GM23338 (cell line): ENCODE results near the gene RNH1. TPM values are rescaled to one million over a fixed set of nuclear protein-coding genes. Genes with fewer than 3 reads are reported as not detected.

Experiments used
- ATAC-seq: fragments of 200-7000 bp; cut with Tn5 transposase; 3 replicates; pipeline ENCODE4 v1.9.1; 2020
- DNase-seq: peaks from one replicate; pipeline ENCODE4 v3.0.0-alpha.2; 2015; ENCODE audit warnings: low spot score
- H2AFZ ChIP-seq: fragments of 200-600 bp; sonication (generic); 2 replicates; pipeline ENCODE4 v1.8.0; 2016; ENCODE audit warnings: antibody characterized with exemption, mild to moderate bottlenecking, moderate library complexity
- H3F3A ChIP-seq: fragments of 200-600 bp; sonication (generic); replicated peaks from 2 replicates; pipeline ENCODE4 v1.8.0; 2017; ENCODE audit warnings: antibody characterized with exemption, mixed run types, low read depth
- H3K27ac ChIP-seq: fragments of 200-600 bp; sonication (generic); 2 replicates; pipeline ENCODE4 v1.6.1; 2016; ENCODE audit warnings: low read depth
- H3K27me3 ChIP-seq: fragments of 200-600 bp; sonication (generic); 2 replicates; pipeline ENCODE4 v1.8.0; 2016; ENCODE audit warnings: mild to moderate bottlenecking, mixed run types, moderate library complexity; ENCODE audit not compliant: insufficient read depth
- H3K36me3 ChIP-seq: fragments of 200-600 bp; sonication (generic); 2 replicates; pipeline ENCODE4 v1.8.0; 2016; ENCODE audit warnings: mild to moderate bottlenecking; ENCODE audit not compliant: insufficient read depth
- H3K4me1 ChIP-seq: fragments of 200-600 bp; sonication (generic); 2 replicates; pipeline ENCODE4 v1.8.0; 2016; ENCODE audit warnings: mild to moderate bottlenecking, moderate library complexity; ENCODE audit not compliant: insufficient read depth
- H3K4me2 ChIP-seq: fragments of 200-600 bp; sonication (generic); 2 replicates; pipeline ENCODE4 v1.7.1; 2017; ENCODE audit warnings: mixed run types
- H3K4me3 ChIP-seq: fragments of 200-600 bp; sonication (generic); 2 replicates; pipeline ENCODE4 v1.6.1; 2016; ENCODE audit warnings: mixed run types
- H3K79me2 ChIP-seq: fragments of 200-600 bp; sonication (generic); replicated peaks from 2 replicates; pipeline ENCODE4 v1.8.0; 2017; ENCODE audit warnings: mild to moderate bottlenecking; ENCODE audit not compliant: insufficient read depth
- H3K9me2 ChIP-seq: fragments of 200-600 bp; sonication (generic); 2 replicates; pipeline ENCODE4 v1.8.0; 2017; ENCODE audit not compliant: insufficient read depth
- H4K20me1 ChIP-seq: fragments of 200-600 bp; sonication (generic); replicated peaks from 2 replicates; pipeline ENCODE4 v1.8.0; 2017; ENCODE audit warnings: mild to moderate bottlenecking; ENCODE audit not compliant: insufficient read depth
- H3K27ac Mint-ChIP-seq: 2 replicates; pipeline ENCODE4 v1.8.0; 2020; ENCODE audit warnings: inconsistent platforms, mild to moderate bottlenecking, moderate library complexity, mixed read lengths
- H3K27me3 Mint-ChIP-seq: 3 replicates; pipeline ENCODE4 v1.8.0; 2022; ENCODE audit warnings: low read depth, mild to moderate bottlenecking, moderate library complexity, mixed read lengths, inconsistent platforms; ENCODE audit not compliant: insufficient read depth, poor library complexity
- H3K36me3 Mint-ChIP-seq: 3 replicates; pipeline ENCODE4 v1.8.0; 2021; ENCODE audit warnings: low read depth, mild to moderate bottlenecking, inconsistent platforms, moderate library complexity, mixed read lengths
- H3K4me1 Mint-ChIP-seq: 3 replicates; pipeline ENCODE4 v1.8.0; 2020; ENCODE audit warnings: mild to moderate bottlenecking, inconsistent platforms, mixed read lengths
- H3K4me3 Mint-ChIP-seq: 3 replicates; pipeline ENCODE4 v1.8.0; 2021; ENCODE audit warnings: moderate library complexity, mild to moderate bottlenecking, inconsistent platforms, mixed read lengths
- H3K9me3 Mint-ChIP-seq: 3 replicates; pipeline ENCODE4 v1.8.0; 2020; ENCODE audit warnings: moderate library complexity, mild to moderate bottlenecking, inconsistent platforms, mixed read lengths
- CREB1 ChIP-seq: fragments of 250-450 bp; sonication (Bioruptor Pico); IDR thresholded peaks from 2 replicates; pipeline ENCODE4 v1.5.0; 2020; ENCODE audit warnings: low read depth, mild to moderate bottlenecking, moderate library complexity
- CTCF ChIP-seq, 2 experiments: fragments of 200-600 bp in 1 of 2; sonication (generic) in 1 of 2; conservative IDR thresholded peaks; 2 replicates each; pipeline versions ENCODE4 v1.5.1 to v1.6.1; 2016 to 2017; ENCODE audit warnings: antibody characterized with exemption in 2 of 2, low read depth in 2 of 2, mild to moderate bottlenecking in 2 of 2, moderate library complexity in 1 of 2
- ETS1 ChIP-seq: IDR thresholded peaks from 2 replicates; pipeline ENCODE4 v1.6.1; 2016; ENCODE audit warnings: antibody characterized with exemption
- EZH2phosphoT487 ChIP-seq: fragments of 200-600 bp; sonication (generic); IDR thresholded peaks from one replicate; pipeline ENCODE4 v1.8.1; 2018; ENCODE audit warnings: antibody characterized with exemption; ENCODE audit not compliant: unreplicated experiment
- ZNF114 ChIP-seq: fragments of 250-450 bp; sonication (Bioruptor Pico); IDR thresholded peaks from 2 replicates; pipeline ENCODE4 v1.5.0; 2020; ENCODE audit warnings: mild to moderate bottlenecking, moderate library complexity
- ZNF331 ChIP-seq: fragments of 250-450 bp; sonication (Bioruptor Pico); IDR thresholded peaks from 2 replicates; pipeline ENCODE4 v1.5.0; 2020; ENCODE audit warnings: low read depth, mild to moderate bottlenecking, moderate library complexity
- polyA plus RNA-seq: library from polyadenylated mRNA; unstranded; fragments of >200 nt; fragmentation: Nextera tagmentation; extraction: Ambion mirVana; gene quantifications from 2 replicates; pipeline ENCODE4 v1.2.1, GENCODE V29; 2016
- total RNA-seq: library from RNA; depleted of rRNA; stranded (reverse); fragments of >200 nt; shearing (Covaris generic); gene quantifications from 2 replicates; pipeline ENCODE4 v1.2.3, GENCODE V29; 2014; rRNA removed

The RNH1 gene
- total and polyA plus RNA-seq, 2 experiments from 2014 or later, result 33.3 to 56.3 TPM

DNA sequence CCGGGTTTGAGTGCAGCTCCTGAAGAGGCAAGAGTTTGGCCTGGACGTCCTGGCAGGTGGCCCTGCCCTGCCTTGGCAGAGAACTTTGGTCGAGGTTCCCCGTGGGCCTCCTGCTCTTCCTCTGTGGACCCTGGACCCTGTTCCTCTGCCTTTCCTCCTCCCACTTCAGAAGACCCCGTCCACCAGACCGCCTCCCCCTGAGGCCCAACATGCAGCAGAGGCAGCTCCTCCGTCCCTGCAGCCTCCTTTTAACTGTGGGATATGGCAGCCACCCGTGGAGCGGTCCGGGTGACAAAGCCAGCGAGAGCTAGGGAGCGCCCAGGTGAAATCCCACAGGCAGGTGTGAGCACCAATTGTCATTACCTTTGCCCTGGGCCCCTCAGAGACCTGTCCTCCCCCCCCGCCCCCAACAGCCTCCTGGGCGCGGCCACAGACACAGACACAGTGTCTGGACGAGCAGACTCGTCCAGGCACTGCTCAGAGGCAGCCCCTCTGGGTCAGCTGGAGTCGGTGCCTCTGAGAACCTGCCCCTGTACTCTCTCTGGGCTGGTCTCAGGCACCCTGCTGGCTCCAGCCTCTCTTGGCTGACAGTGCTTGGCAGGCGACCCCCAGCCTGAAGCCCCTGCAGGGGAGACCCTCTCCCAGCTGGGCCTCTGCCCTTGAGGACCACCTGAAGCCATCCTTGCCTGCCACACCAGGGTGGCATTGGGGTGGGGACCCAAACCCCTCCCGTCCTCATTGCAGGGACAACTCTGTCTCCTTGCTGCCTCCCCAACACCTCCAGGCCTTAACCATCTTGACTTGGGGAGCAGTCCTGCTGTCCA, 61.1 kb downstream of the RNH1 start:
- Mint-ChIP-seq H3K4me3 (no peak overlapping the region), H3K4me1 (peaks cover 13% of the 10 kb centered on the region), H3K27me3 (peaks cover 32% of the 10 kb centered on the region), H3K36me3 (peaks cover 2% of the 10 kb centered on the region; the same call in 2 of the 3 replicates), H3K27ac (no peak overlapping the region), H3K9me3 (no peaks in the 10 kb centered on the region)
- Histone ChIP-seq H3K4me1 (peaks cover 14% of the 10 kb centered on the region), H3K4me2 (no peak overlapping the region), H4K20me1 (no peaks in the 10 kb centered on the region), H3K9me2 (no peaks in the 10 kb centered on the region), H3K27me3 (no peaks in the 10 kb centered on the region), H3F3A (peaks cover 25% of the 10 kb centered on the region), H3K36me3 (no peaks in the 10 kb centered on the region), H3K27ac (no peak overlapping the region), H2AFZ (no peak overlapping the region), H3K79me2 (peaks cover 6% of the 10 kb centered on the region), H3K4me3 (no peak overlapping the region)
- TF ChIP-seq CREB1 (no peak), ZNF331 (CRISPR knock-in tag) (no peak), ETS1 (no peak), EZH2phosphoT487 (no peak), ZNF114 (CRISPR knock-in tag) (no peak), CTCF (conservative IDR thresholded peaks at IDR 0.05; ENCODE audit: low read depth in 2 of 2) (no peak)
- no peak for DNase-seq
- no peak for ATAC-seq

Other genes starting within 250 kb of the RNH1 start
- gene NLRP6, start 228.8 kb downstream of the RNH1 start, total RNA-seq, result 0.73 TPM in 1 of 2 replicates, not detected in the other
- gene NLRP6, start 228.8 kb downstream of the RNH1 start, polyA plus RNA-seq, result 0.15 TPM in 1 of 2 replicates, not detected in the other
- gene PGGHG, start 218.1 kb downstream of the RNH1 start, total RNA-seq, result 45.4 and 55.8 TPM in 2 replicates
- gene PGGHG, start 218.1 kb downstream of the RNH1 start, polyA plus RNA-seq, result 18.1 and 24.9 TPM in 2 replicates
- not detected in 2 replicates for gene IFITM5, start 207.7 kb downstream of the RNH1 start, total RNA-seq
- gene IFITM5, start 207.7 kb downstream of the RNH1 start, polyA plus RNA-seq, result 0.42 TPM in 1 of 2 replicates, not detected in the other
- gene IFITM2, start 199.4 kb downstream of the RNH1 start, total RNA-seq, result 57.3 and 91.2 TPM in 2 replicates
- gene IFITM2, start 199.4 kb downstream of the RNH1 start, polyA plus RNA-seq, result 857 and 906 TPM in 2 replicates
- 396 and 409 TPM in 2 replicates for gene IFITM1, start 193.2 kb downstream of the RNH1 start, total RNA-seq
- gene IFITM1, start 193.2 kb downstream of the RNH1 start, polyA plus RNA-seq, result 1,180 and 1,194 TPM in 2 replicates
- gene IFITM3, start 186.4 kb downstream of the RNH1 start, total RNA-seq, result 72.4 and 82.3 TPM in 2 replicates
- gene IFITM3, start 186.4 kb downstream of the RNH1 start, polyA plus RNA-seq, result 829 and 840 TPM in 2 replicates
- gene B4GALNT4, start 137.7 kb downstream of the RNH1 start, total RNA-seq, result 55.2 and 92.6 TPM in 2 replicates
- gene B4GALNT4, start 137.7 kb downstream of the RNH1 start, polyA plus RNA-seq, result 49.9 and 53.5 TPM in 2 replicates
- gene PKP3, start 113.0 kb downstream of the RNH1 start, total RNA-seq, result 18.7 and 23.0 TPM in 2 replicates
- 6.1 and 7.2 TPM in 2 replicates for gene PKP3, start 113.0 kb downstream of the RNH1 start, polyA plus RNA-seq
- gene SIGIRR, start 92.2 kb downstream of the RNH1 start, total RNA-seq, result 59.1 and 63.0 TPM in 2 replicates
- gene SIGIRR, start 92.2 kb downstream of the RNH1 start, polyA plus RNA-seq, result 72.2 and 96.2 TPM in 2 replicates
- gene ANO9, start 65.2 kb downstream of the RNH1 start, total RNA-seq, result 6.5 and 10.2 TPM in 2 replicates
- 7.5 and 9.0 TPM in 2 replicates for gene ANO9, start 65.2 kb downstream of the RNH1 start, polyA plus RNA-seq
- gene PTDSS2, start 57.0 kb downstream of the RNH1 start, total RNA-seq, result 46.6 and 145 TPM in 2 replicates
- gene PTDSS2, start 57.0 kb downstream of the RNH1 start, polyA plus RNA-seq, result 22.7 and 23.8 TPM in 2 replicates
- gene HRAS, start 28.3 kb upstream of the RNH1 start, total RNA-seq, result 28.7 and 37.9 TPM in 2 replicates
- gene HRAS, start 28.3 kb upstream of the RNH1 start, polyA plus RNA-seq, result 46.3 and 48.7 TPM in 2 replicates
- 0.54 and 0.87 TPM in 2 replicates for gene LRRC56, start 30.3 kb upstream of the RNH1 start, total RNA-seq
- gene LRRC56, start 30.3 kb upstream of the RNH1 start, polyA plus RNA-seq, result 0.52 and 0.73 TPM in 2 replicates
- gene LMNTD2, start 53.5 kb upstream of the RNH1 start, total RNA-seq, result 1.3 and 1.8 TPM in 2 replicates
- gene LMNTD2, start 53.5 kb upstream of the RNH1 start, polyA plus RNA-seq, result 1.9 and 2.1 TPM in 2 replicates
- gene RASSF7, start 53.7 kb upstream of the RNH1 start, total RNA-seq, result 59.1 and 64.8 TPM in 2 replicates
- 37.6 and 39.6 TPM in 2 replicates for gene RASSF7, start 53.7 kb upstream of the RNH1 start, polyA plus RNA-seq
- gene PHRF1, start 69.2 kb upstream of the RNH1 start, total RNA-seq, result 33.9 and 45.9 TPM in 2 replicates
- 11.0 and 11.6 TPM in 2 replicates for gene PHRF1, start 69.2 kb upstream of the RNH1 start, polyA plus RNA-seq
- gene IRF7, start 108.7 kb upstream of the RNH1 start, total RNA-seq, result 13.8 and 17.3 TPM in 2 replicates
- gene IRF7, start 108.7 kb upstream of the RNH1 start, polyA plus RNA-seq, result 11.4 and 12.3 TPM in 2 replicates
- not detected in 2 replicates for gene CDHR5, start 117.7 kb upstream of the RNH1 start, total RNA-seq
- not detected in 2 replicates for gene CDHR5, start 117.7 kb upstream of the RNH1 start, polyA plus RNA-seq
- not detected in 2 replicates for gene SCT, start 119.9 kb upstream of the RNH1 start, total RNA-seq
- gene SCT, start 119.9 kb upstream of the RNH1 start, polyA plus RNA-seq, result 2.6 and 3.8 TPM in 2 replicates
- 0.27 and 1.0 TPM in 2 replicates for gene DRD4, start 130.0 kb upstream of the RNH1 start, total RNA-seq
- gene DRD4, start 130.0 kb upstream of the RNH1 start, polyA plus RNA-seq, result 1.3 and 1.8 TPM in 2 replicates
- 33.5 and 42.6 TPM in 2 replicates for gene DEAF1, start 188.0 kb upstream of the RNH1 start, total RNA-seq
- gene DEAF1, start 188.0 kb upstream of the RNH1 start, polyA plus RNA-seq, result 47.8 and 49.3 TPM in 2 replicates
- 12.8 and 13.1 TPM in 2 replicates for gene TMEM80, start 188.6 kb upstream of the RNH1 start, total RNA-seq
- 25.1 and 25.4 TPM in 2 replicates for gene TMEM80, start 188.6 kb upstream of the RNH1 start, polyA plus RNA-seq
- 34.1 and 38.7 TPM in 2 replicates for gene EPS8L2, start 199.0 kb upstream of the RNH1 start, total RNA-seq
- 56.5 and 59.4 TPM in 2 replicates for gene EPS8L2, start 199.0 kb upstream of the RNH1 start, polyA plus RNA-seq
- gene TALDO1, start 240.2 kb upstream of the RNH1 start, total RNA-seq, result 339 and 353 TPM in 2 replicates
- gene TALDO1, start 240.2 kb upstream of the RNH1 start, polyA plus RNA-seq, result 402 and 411 TPM in 2 replicates